GM13976 (cell line): Measurements from ENCODE around the gene KCNJ15.

Source experiments
- DNase-seq: peaks from one replicate; pipeline ENCODE4 v3.0.0; 2012; ENCODE audit warnings: low spot score
- CTCF ChIP-seq: IDR thresholded peaks from 2 replicates; pipeline ENCODE4 v1.5.1; 2012; ENCODE audit warnings: borderline replicate concordance, mild to moderate bottlenecking; ENCODE audit not compliant: insufficient read depth; ENCODE audit errors: extremely low read depth, missing control alignments, control extremely low read depth
- in situ Hi-C: fragments of 300-500 bp; cut with MboI; formaldehyde crosslinking; loops from one replicate; pipeline ENCODE4 v1.12.0; 2022; ENCODE audit warnings: low sequenced_read_pairs, mixed read lengths, inconsistent platforms; ENCODE audit not compliant: unreplicated experiment

KCNJ15 gene

GRCh38 chr21:38236232-38236631 is 20.6 kb upstream of the KCNJ15 start:
- in situ Hi-C loops: no loop called here
- no peak for DNase-seq
- TF ChIP-seq CTCF: no peak

GRCh38 chr21:38239672-38240071 is 17.1 kb upstream of the KCNJ15 start:
- TF ChIP-seq CTCF: no peak
- no peak for DNase-seq
- in situ Hi-C loops: no loop called here

- TF ChIP-seq CTCF: no peak
- in situ Hi-C loops: no loop called here
- DNase-seq: no peak
These were observed 16.7 kb upstream of the KCNJ15 start for GRCh38 chr21:38240129-38240528.

- no peak for DNase-seq
- TF ChIP-seq CTCF: no peak
- in situ Hi-C loops: no loop called here
These were observed 15.6 kb upstream of the KCNJ15 start for GRCh38 chr21:38241029-38241740.

GRCh38 chr21:38242061-38242460 is 14.7 kb upstream of the KCNJ15 start:
- in situ Hi-C loops: no loop called here
- TF ChIP-seq CTCF: no peak
- no peak for DNase-seq

GRCh38 chr21:38243732-38244406 is 12.9 kb upstream of the KCNJ15 start:
- TF ChIP-seq CTCF: no peak
- in situ Hi-C loops: no loop called here

GRCh38 chr21:38244407-38244787 is 12.4 kb upstream of the KCNJ15 start:
- DNase-seq: no peak
- in situ Hi-C loops: no loop called here

More at GRCh38 chr21:38243732-38244406, 12.9 kb upstream of the KCNJ15 start:
- DNase-seq: peak; percentile 30

More at GRCh38 chr21:38244407-38244787, 12.4 kb upstream of the KCNJ15 start:
- no peak for TF ChIP-seq CTCF
